Endothelial cell of umbilical vein (primary cell): ENCODE results near the gene C9orf72. TPM values are rescaled to one million over a fixed set of nuclear protein-coding genes. Genes with fewer than 3 reads are reported as not detected.

Experiments used
- BruUV-seq: library from RNA; stranded (reverse); fragments of 400-500 nt; replicated peaks from 2 replicates; lab custom pipeline; 2021; lab: Mats Ljungman, UMichigan
- CTCF ChIA-PET: fragments of 300-600, 350-600 bp; sonication (Branson Sonifier 250); formaldehyde crosslinking; loops from one replicate; lab custom pipeline; 2021; ENCODE audit warnings: antibody characterized with exemption, inconsistent platforms; lab: Charles Lee
- POLR2A ChIA-PET: fragments of 300-600, 350-600 bp; sonication (Branson Sonifier 250); formaldehyde crosslinking; loops from one replicate; lab custom pipeline; 2021; ENCODE audit warnings: antibody characterized with exemption, inconsistent platforms; lab: Charles Lee
- DNase-seq: peaks from one replicate; pipeline ENCODE4 v3.0.0-alpha.2; 2011; ENCODE audit warnings: low read depth, low spot score
- FAIRE-seq: peaks from 2 replicates; lab custom pipeline; 2011; peaks lifted over from hg19 to GRCh38; lab: Jason Lieb, UNC
- H2AFZ ChIP-seq: 2 replicates; pipeline ENCODE4 v1.6.0; 2012; ENCODE audit warnings: low read depth, low read length, control low read depth, inconsistent platforms
- H3K27ac ChIP-seq: 2 replicates; pipeline ENCODE4 v1.5.1; 2011; ENCODE audit warnings: low read depth, mild to moderate bottlenecking, control low read depth, low read length, moderate library complexity; ENCODE audit not compliant: insufficient read depth
- H3K27me3 ChIP-seq, 2 experiments: 2 replicates each; pipeline versions ENCODE4 v1.6.0 to v1.6.1; 2011; ENCODE audit warnings: low read length in 2 of 2, mixed read lengths in 1 of 2; ENCODE audit not compliant: control insufficient read depth in 2 of 2, insufficient read depth in 2 of 2
- H3K36me3 ChIP-seq, 2 experiments: 2 replicates in 1 of 2; 3 replicates in 1 of 2; pipeline ENCODE4 v1.5.1; 2011; ENCODE audit warnings: low read length in 2 of 2, mild to moderate bottlenecking in 1 of 2, moderate library complexity in 1 of 2; ENCODE audit not compliant: control insufficient read depth in 2 of 2, insufficient read depth in 2 of 2; ENCODE audit errors: extremely low read depth in 1 of 2
- H3K4me1 ChIP-seq: 3 replicates; pipeline ENCODE4 v1.5.1; 2011; ENCODE audit warnings: mild to moderate bottlenecking, low read length; ENCODE audit not compliant: control insufficient read depth, insufficient read depth; ENCODE audit errors: extremely low read depth
- H3K4me2 ChIP-seq: 2 replicates; pipeline ENCODE4 v1.6.1; 2011; ENCODE audit warnings: low read length, control low read depth, mixed read lengths; ENCODE audit not compliant: insufficient read depth
- H3K4me3 ChIP-seq, 3 experiments: fragments of 200-600 bp in 1 of 3; sonication (generic), shearing (Covaris generic) in 1 of 3; replicated peaks in 1 of 3; 2 replicates each; pipeline ENCODE4 v1.5.1; 2011 to 2016; ENCODE audit warnings: control low read depth in 3 of 3, low read length in 3 of 3, mild to moderate bottlenecking in 2 of 3, inconsistent platforms in 1 of 3, low read depth in 1 of 3, moderate library complexity in 1 of 3; ENCODE audit not compliant: insufficient read depth in 1 of 3
- H3K79me2 ChIP-seq: 2 replicates; pipeline ENCODE4 v1.6.0; 2012; ENCODE audit warnings: low read length, inconsistent platforms; ENCODE audit not compliant: control insufficient read depth, insufficient read depth
- H3K9ac ChIP-seq: replicated peaks from 2 replicates; pipeline ENCODE3; 2011; ENCODE audit warnings: low read length, control low read depth; ENCODE audit not compliant: insufficient read depth; ENCODE audit errors: extremely low read depth
- H3K9me1 ChIP-seq: replicated peaks from 3 replicates; pipeline ENCODE4 v1.6.0; 2011; ENCODE audit warnings: mild to moderate bottlenecking, low read length; ENCODE audit not compliant: control insufficient read depth, insufficient read depth; ENCODE audit errors: extremely low read depth
- H3K9me3 ChIP-seq: replicated peaks from 2 replicates; pipeline ENCODE4 v1.5.1; 2012; ENCODE audit warnings: low read length, inconsistent platforms; ENCODE audit not compliant: control insufficient read depth, insufficient read depth
- H4K20me1 ChIP-seq: replicated peaks from 2 replicates; pipeline ENCODE3; 2011; ENCODE audit warnings: mild to moderate bottlenecking, low read length; ENCODE audit not compliant: control insufficient read depth, insufficient read depth; ENCODE audit errors: extremely low read depth
- CTCF ChIP-seq, 2 donors: IDR thresholded peaks; 1 replicate in 1 of 2; 2 replicates in 1 of 2; pipeline ENCODE4 v1.5.1; 2011; ENCODE audit warnings: low read length in 2 of 2, mild to moderate bottlenecking in 2 of 2, moderate library complexity in 2 of 2, control low read depth in 1 of 2, inconsistent platforms in 1 of 2, low read depth in 1 of 2; ENCODE audit not compliant: insufficient read depth in 1 of 2; ENCODE audit errors: extremely low read depth in 1 of 2
- FOS ChIP-seq: IDR thresholded peaks from 2 replicates; pipeline ENCODE4 v1.6.1; 2011; ENCODE audit warnings: mild to moderate bottlenecking, low read length, moderate library complexity, borderline replicate concordance; ENCODE audit not compliant: insufficient read depth
- GATA2 ChIP-seq: IDR thresholded peaks from 2 replicates; pipeline ENCODE4 v1.7.0; 2011; ENCODE audit warnings: low read depth, mild to moderate bottlenecking, moderate library complexity, mixed read lengths, low read length; ENCODE audit not compliant: insufficient read length, insufficient read depth
- JUN ChIP-seq: IDR thresholded peaks from 2 replicates; pipeline ENCODE4 v1.6.1; 2011; ENCODE audit warnings: borderline replicate concordance, low read depth; ENCODE audit not compliant: insufficient read length, insufficient read depth
- MAX ChIP-seq: IDR thresholded peaks from 2 replicates; pipeline ENCODE4 v1.6.1; 2011; ENCODE audit not compliant: insufficient read depth, insufficient read length
- MYC ChIP-seq: IDR thresholded peaks from one replicate; pipeline ENCODE4 v1.6.1; 2011; ENCODE audit warnings: mild to moderate bottlenecking, low read depth, low read length
- POLR2A ChIP-seq: IDR thresholded peaks from 2 replicates; pipeline ENCODE4 v1.6.1; 2012; ENCODE audit warnings: low read depth, mild to moderate bottlenecking, control low read depth, low read length
- POLR2AphosphoS5 ChIP-seq: IDR thresholded peaks from 2 replicates; pipeline ENCODE4 v1.6.1; 2012; ENCODE audit warnings: low read depth, mild to moderate bottlenecking, control low read depth, low read length, moderate library complexity; ENCODE audit not compliant: insufficient read depth
- dilution Hi-C: fragments of 300-500 bp; cut with MboI; formaldehyde crosslinking; loops from one replicate; pipeline ENCODE4 v1.15.0; 2019; ENCODE audit warnings: low sequenced_read_pairs; ENCODE audit not compliant: extremely low pct_ligation_motif_present
- intact Hi-C: fragments of 100-400 bp; cut with micrococcal nuclease; formaldehyde crosslinking; loops from one replicate; pipeline ENCODE4 v1.10.0; 2022
- polyA plus RNA-seq, 4 experiments: library from polyadenylated mRNA; depleted of rRNA in 3 of 4; stranded (reverse) in 3 of 4; unstranded in 1 of 4; fragments of >200 nt; gene quantifications; 2 replicates each; pipeline versions ENCODE4 v1.2.1 to v1.2.3, GENCODE V29; 2011 to 2012; ENCODE audit warnings: missing spikeins in 1 of 4
- total RNA-seq: library from RNA; stranded (reverse); gene quantifications from 2 replicates; pipeline ENCODE4 v1.2.3, GENCODE V29; 2021

C9orf72 gene
- total and polyA plus RNA-seq, 2 donors (not counting 3 experiments of a cell fraction or from before 2014, with no cell fraction given), result 2.7 to 7.3 TPM

- no peak overlapping the region for H3K4me2 ChIP-seq
- no peak overlapping the region for H3K4me3 ChIP-seq
- H3K9me3 ChIP-seq, result no peaks in the 10 kb centered on the region
- no peaks in the 10 kb centered on the region for H3K9me1 ChIP-seq
- no peaks in the 10 kb centered on the region for H3K79me2 ChIP-seq
- peaks cover 0 to 2% of the 10 kb centered on the region in 2 experiments for H3K27me3 ChIP-seq
- no peaks in the 10 kb centered on the region for H4K20me1 ChIP-seq
- no peaks in the 10 kb centered on the region for H3K36me3 ChIP-seq
- POLR2A ChIA-PET, result no interaction called here
- H2AFZ ChIP-seq, result no peak overlapping the region
- H3K9ac ChIP-seq, result no peak overlapping the region
- H3K4me1 ChIP-seq, result no peaks in the 10 kb centered on the region
- FAIRE-seq, result no peak
- BruUV-seq, result no TSS peak
- no peak overlapping the region for H3K27ac ChIP-seq
- CTCF ChIA-PET, result interaction anchor here (1.4 kb wide), 1 partner anchor 202 kb away, joined by 6 read pairs; no protein-coding TSS in a partner anchor
- DNase-seq, result no peak
- dilution Hi-C loops, result no loop called here
- TF ChIP-seq MYC (no peak), POLR2AphosphoS5 (no peak), JUN (no peak), POLR2A (no peak), MAX (no peak), CTCF (IDR thresholded peaks at IDR 0.05; ENCODE audit: extremely low read depth in 1 of 2, insufficient read depth in 1 of 2, low read depth in 1 of 2, low read length in 2 of 2) (no peak), GATA2 (no peak), FOS (no peak)
- intact Hi-C loops, result no loop called here
Observed at GRCh38 chr9:27534658-27535209, 38.5 kb downstream of the C9orf72 start.
